ENCODE data around the gene MAP3K12. TPM values are rescaled to one million over a fixed set of nuclear protein-coding genes. Genes with fewer than 3 reads are reported as not detected.

MAP3K12 gene
- total RNA-seq, 2 experiments from 2014 or later: 7.2 to 13.4 TPM

GRCh38 chr12:53480491-53481442 is 18.5 kb downstream of the MAP3K12 start:
- Histone ChIP-seq H3K79me2 (ENCODE audit: insufficient read depth, low read depth, low read length) (peaks cover 22% of the 10 kb centered on the region), H4K20me1 (ENCODE audit: insufficient read depth, low read length) (peaks cover 13% of the 10 kb centered on the region), H3K4me2 (ENCODE audit: low read length) (no peak overlapping the region), H3K9me2 (ENCODE audit: insufficient read depth, low read length) (no peaks in the 10 kb centered on the region), H3K4me3 (ENCODE audit: low read depth, low read length, poor library complexity, severe bottlenecking) (no peak overlapping the region), H2AFZ (ENCODE audit: low read length) (no peak overlapping the region), H3K4me1 (ENCODE audit: insufficient read depth, low read length, poor library complexity, severe bottlenecking) (no peaks in the 10 kb centered on the region), H3K36me3 (ENCODE audit: insufficient read depth, low read length) (peaks cover 99% of the 10 kb centered on the region), H3K27ac (ENCODE audit: low read depth, low read length, poor library complexity, severe bottlenecking) (no peak overlapping the region), H3K9me3 (ENCODE audit: low read length) (no peaks in the 10 kb centered on the region)
- POLR2A ChIA-PET: interaction anchor here (0.9 to 1.3 kb wide), 6 partner anchors 11 to 33 kb away, joined by 3 to 5 read pairs (median 3); partner anchors contain the start of gene TARBP2
- CTCF ChIA-PET (ENCODE audit: unreplicated experiment): no interaction called here
- DNase-seq (ENCODE audit: low spot score): no peak
- BruUV-seq (replicated peaks): no TSS peak
- intact Hi-C loops (cut with micrococcal nuclease; ENCODE audit: unreplicated experiment): no loop called here
- TF ChIP-seq CTCF (conservative IDR thresholded peaks at IDR 0.05; ENCODE audit: low read length) (no peak), EZH2phosphoT487 (IDR thresholded peaks at IDR 0.05; ENCODE audit: borderline replicate concordance, low read depth, low read length) (no peak)

DNA sequence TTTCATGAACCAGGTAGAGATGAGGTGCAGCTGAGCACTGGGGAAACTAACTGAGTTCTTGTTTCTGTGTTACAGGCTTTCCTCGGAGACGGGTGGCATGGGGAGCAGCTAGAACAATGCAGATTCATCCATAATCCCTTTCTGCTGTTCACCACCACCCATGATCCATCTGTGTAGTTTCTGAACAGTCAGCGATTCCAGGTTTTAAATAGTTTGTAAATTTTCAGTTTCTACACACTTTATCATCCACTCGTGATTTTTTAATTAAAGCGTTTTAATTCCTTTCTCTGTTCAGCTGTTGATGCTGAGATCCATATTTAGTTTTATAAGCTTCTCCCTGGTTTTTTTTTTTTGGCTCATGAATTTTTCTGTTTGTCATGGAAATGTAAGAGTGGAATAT is 19.9 kb downstream of the MAP3K12 start:
- Histone ChIP-seq H3K4me2 (ENCODE audit: low read length) (no peak overlapping the region), H3K4me3 (ENCODE audit: low read depth, low read length, poor library complexity, severe bottlenecking) (no peak overlapping the region), H3K36me3 (ENCODE audit: insufficient read depth, low read length) (peaks cover 100% of the 10 kb centered on the region), H2AFZ (ENCODE audit: low read length) (no peak overlapping the region), H3K4me1 (ENCODE audit: insufficient read depth, low read length, poor library complexity, severe bottlenecking) (no peaks in the 10 kb centered on the region), H3K9me3 (ENCODE audit: low read length) (no peaks in the 10 kb centered on the region), H3K9me2 (ENCODE audit: insufficient read depth, low read length) (no peaks in the 10 kb centered on the region), H3K79me2 (ENCODE audit: insufficient read depth, low read depth, low read length) (peaks cover 36% of the 10 kb centered on the region), H3K27ac (ENCODE audit: low read depth, low read length, poor library complexity, severe bottlenecking) (no peak overlapping the region), H4K20me1 (ENCODE audit: insufficient read depth, low read length) (peaks cover 19% of the 10 kb centered on the region)
- ChIA-PET CTCF (ENCODE audit: unreplicated experiment) (no interaction called here), POLR2A (no interaction called here)
- TF ChIP-seq EZH2phosphoT487 (IDR thresholded peaks at IDR 0.05; ENCODE audit: borderline replicate concordance, low read depth, low read length) (no peak), CTCF (conservative IDR thresholded peaks at IDR 0.05; ENCODE audit: low read length) (no peak)
- no peak for DNase-seq (ENCODE audit: low spot score)
- intact Hi-C loops (cut with micrococcal nuclease; ENCODE audit: unreplicated experiment): no loop called here
- no TSS peak for BruUV-seq (replicated peaks)

DNA sequence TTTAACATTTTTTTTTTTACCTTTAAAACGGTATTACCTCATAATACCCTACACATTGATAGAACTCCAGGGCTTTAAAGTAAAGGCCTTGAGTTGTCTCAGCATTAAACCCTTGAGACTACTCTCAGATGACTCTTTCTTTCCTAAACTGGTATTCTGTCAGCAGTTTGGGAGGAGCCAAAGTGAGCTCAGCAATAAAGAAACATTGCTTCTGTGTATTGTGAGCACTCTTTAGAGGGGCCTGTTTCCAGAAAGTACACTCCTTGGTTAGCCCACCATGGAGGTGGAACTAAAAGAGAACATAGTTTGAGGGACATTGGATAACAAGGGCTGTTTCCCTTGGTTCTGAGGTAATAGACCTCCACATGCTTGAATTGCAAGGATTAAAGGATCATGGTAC is 20.4 kb downstream of the MAP3K12 start:
- peaks cover 41% of the 10 kb centered on the region for H3K79me2 ChIP-seq (ENCODE audit: insufficient read depth, low read depth, low read length)
- no peak for DNase-seq (ENCODE audit: low spot score)
- no TSS peak for BruUV-seq (replicated peaks)
- ChIA-PET POLR2A (no interaction called here), CTCF (ENCODE audit: unreplicated experiment) (no interaction called here)
- H3K4me1 ChIP-seq (ENCODE audit: insufficient read depth, low read length, poor library complexity, severe bottlenecking): no peaks in the 10 kb centered on the region
- TF ChIP-seq EZH2phosphoT487 (IDR thresholded peaks at IDR 0.05; ENCODE audit: borderline replicate concordance, low read depth, low read length) (no peak), CTCF (conservative IDR thresholded peaks at IDR 0.05; ENCODE audit: low read length) (no peak)
- H3K4me2 ChIP-seq (ENCODE audit: low read length): no peak overlapping the region
- intact Hi-C loops (cut with micrococcal nuclease; ENCODE audit: unreplicated experiment): no loop called here
- H3K9me3 ChIP-seq (ENCODE audit: low read length): no peaks in the 10 kb centered on the region
- H3K4me3 ChIP-seq (ENCODE audit: low read depth, low read length, poor library complexity, severe bottlenecking): no peak overlapping the region
- peaks cover 100% of the 10 kb centered on the region for H3K36me3 ChIP-seq (ENCODE audit: insufficient read depth, low read length)
- H2AFZ ChIP-seq (ENCODE audit: low read length): no peak overlapping the region
- no peaks in the 10 kb centered on the region for H3K9me2 ChIP-seq (ENCODE audit: insufficient read depth, low read length)
- peaks cover 23% of the 10 kb centered on the region for H4K20me1 ChIP-seq (ENCODE audit: insufficient read depth, low read length)
- H3K27ac ChIP-seq (ENCODE audit: low read depth, low read length, poor library complexity, severe bottlenecking): no peak overlapping the region
